ENCODE data around the gene PCGF3. TPM values are rescaled to one million over a fixed set of nuclear protein-coding genes. Genes with fewer than 3 reads are reported as not detected.

Gene PCGF3
- total RNA-seq, 4 donors from 2014 or later = 54.8 to 123 (median 90.5) TPM

- no peaks in the 10 kb centered on the region for H3K36me3 ChIP-seq
- H3K9me3 ChIP-seq = no peaks in the 10 kb centered on the region
- peaks cover 0 to 6% of the 10 kb centered on the region in 2 donors for H3K27me3 ChIP-seq
- H3K4me1 ChIP-seq = peaks cover 0 to 67% (median 23%) of the 10 kb centered on the region in 4 donors
- 70 to 73% methylated on average over 13 to 20 of the region's 21 CpGs for WGBS, 2 donors
- no peak for TF ChIP-seq EP300 (IDR thresholded peaks at IDR 0.05)
- no peak for TF ChIP-seq POLR2A (IDR thresholded peaks at IDR 0.05)
- no peak for TF ChIP-seq CTCF (IDR thresholded peaks at IDR 0.05)
- H3K4me3 ChIP-seq = no peak overlapping the region
- no peak overlapping the region for H3K27ac ChIP-seq
- DNase-seq (ENCODE audit: low spot score in 2 of 2) = no peak
Observed at GRCh38 chr4:684623-685327, 20.9 kb upstream of the PCGF3 start.

GRCh38 chr4:685679-686412, 19.8 kb upstream of the PCGF3 start:
- no peak for DNase-seq (ENCODE audit: low spot score in 2 of 2)
- H3K36me3 ChIP-seq = no peaks in the 10 kb centered on the region
- H3K27ac ChIP-seq = no peak overlapping the region
- no peak for TF ChIP-seq EP300 (IDR thresholded peaks at IDR 0.05)
- no peak for TF ChIP-seq POLR2A (IDR thresholded peaks at IDR 0.05)
- no peak for TF ChIP-seq CTCF (IDR thresholded peaks at IDR 0.05)
- peaks cover 0 to 6% of the 10 kb centered on the region in 2 donors for H3K27me3 ChIP-seq
- 89 to 90% methylated on average over 20 to 22 of the region's 37 CpGs for WGBS, 2 donors
- no peak overlapping the region for H3K4me3 ChIP-seq
- H3K4me1 ChIP-seq = peaks cover 0 to 63% (median 16%) of the 10 kb centered on the region in 4 donors
- H3K9me3 ChIP-seq = no peaks in the 10 kb centered on the region

GRCh38 chr4:686413-687040, 19.1 kb upstream of the PCGF3 start:
- no peak for TF ChIP-seq CTCF (IDR thresholded peaks at IDR 0.05)
- TF ChIP-seq POLR2A (IDR thresholded peaks at IDR 0.05) = no peak
- no peak for TF ChIP-seq EP300 (IDR thresholded peaks at IDR 0.05)
- Histone ChIP-seq H3K27ac (peak overlapping the region in 3 of 4 donors; percentile 45 to 82 (median 58)), H3K4me1 (peaks cover 0 to 58% (median 14%) of the 10 kb centered on the region in 4 donors), H3K27me3 (peaks cover 0 to 6% of the 10 kb centered on the region in 2 donors), H3K36me3 (no peaks in the 10 kb centered on the region), H3K4me3 (no peak overlapping the region), H3K9me3 (no peaks in the 10 kb centered on the region)
- no peak for DNase-seq (ENCODE audit: low spot score in 2 of 2)
- 87 to 91% methylated on average over 17 to 27 of the region's 31 CpGs for WGBS, 2 donors

- Histone ChIP-seq H3K4me1 (peaks cover 0 to 52% (median 14%) of the 10 kb centered on the region in 4 donors), H3K36me3 (no peaks in the 10 kb centered on the region), H3K4me3 (peak overlapping the region in 1 of 4 donors; percentile 32), H3K27ac (peak overlapping the region in 3 of 4 donors; percentile 76 to 87 (median 82)), H3K9me3 (no peaks in the 10 kb centered on the region), H3K27me3 (peaks cover 0 to 6% of the 10 kb centered on the region in 2 donors)
- peak; percentile 80 to 81 for DNase-seq (ENCODE audit: low spot score in 2 of 2)
- 67 to 74% methylated on average over 21 to 30 of the region's 38 CpGs for WGBS, 2 donors
- TF ChIP-seq EP300 (IDR thresholded peaks at IDR 0.05) (peak in 1 of 2 donors; percentile 53), CTCF (IDR thresholded peaks at IDR 0.05) (no peak), POLR2A (IDR thresholded peaks at IDR 0.05) (peak in 1 of 2 donors; percentile 21)
Observed at GRCh38 chr4:687048-687970, 18.3 kb upstream of the PCGF3 start.

Measured in tibial nerve (tissue), 4 donors.